ENCODE data around the gene ABCA1. TPM values are rescaled to one million over a fixed set of nuclear protein-coding genes. Genes with fewer than 3 reads are reported as not detected.

The ABCA1 gene
- total RNA-seq, 2 donors from 2014 or later: 21.6 to 34.8 TPM

DNA sequence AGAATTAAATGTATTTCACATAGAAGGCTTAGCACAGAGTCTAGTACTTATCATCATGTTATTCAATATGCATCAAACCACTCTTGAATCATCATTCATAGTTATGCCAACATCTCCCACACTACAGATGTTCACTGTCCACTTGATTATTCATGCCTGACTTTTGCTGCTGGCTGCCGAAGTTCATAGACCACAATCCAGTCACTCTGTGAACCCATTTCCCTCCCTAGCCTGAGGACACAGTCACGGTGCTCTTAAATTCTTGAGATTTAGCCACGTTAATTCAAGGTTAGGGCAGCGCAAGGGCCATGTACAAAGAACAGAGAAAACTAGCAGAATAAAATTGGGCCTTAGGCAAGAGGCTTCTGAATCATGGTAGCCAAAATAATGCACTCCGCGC is 32.4 kb downstream of the ABCA1 start:
- TF ChIP-seq, protein P1, sequence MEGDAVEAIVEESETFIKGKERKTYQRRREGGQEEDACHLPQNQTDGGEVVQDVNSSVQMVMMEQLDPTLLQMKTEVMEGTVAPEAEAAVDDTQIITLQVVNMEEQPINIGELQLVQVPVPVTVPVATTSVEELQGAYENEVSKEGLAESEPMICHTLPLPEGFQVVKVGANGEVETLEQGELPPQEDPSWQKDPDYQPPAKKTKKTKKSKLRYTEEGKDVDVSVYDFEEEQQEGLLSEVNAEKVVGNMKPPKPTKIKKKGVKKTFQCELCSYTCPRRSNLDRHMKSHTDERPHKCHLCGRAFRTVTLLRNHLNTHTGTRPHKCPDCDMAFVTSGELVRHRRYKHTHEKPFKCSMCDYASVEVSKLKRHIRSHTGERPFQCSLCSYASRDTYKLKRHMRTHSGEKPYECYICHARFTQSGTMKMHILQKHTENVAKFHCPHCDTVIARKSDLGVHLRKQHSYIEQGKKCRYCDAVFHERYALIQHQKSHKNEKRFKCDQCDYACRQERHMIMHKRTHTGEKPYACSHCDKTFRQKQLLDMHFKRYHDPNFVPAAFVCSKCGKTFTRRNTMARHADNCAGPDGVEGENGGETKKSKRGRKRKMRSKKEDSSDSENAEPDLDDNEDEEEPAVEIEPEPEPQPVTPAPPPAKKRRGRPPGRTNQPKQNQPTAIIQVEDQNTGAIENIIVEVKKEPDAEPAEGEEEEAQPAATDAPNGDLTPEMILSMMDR (conservative IDR thresholded peaks at IDR 0.05): no peak
- Histone ChIP-seq H3K4me3 (ENCODE audit: low read length) (no peak overlapping the region), H3K9ac (ENCODE audit: extremely low read depth, low read length, poor library complexity, severe bottlenecking) (no peak overlapping the region), H3K27ac (ENCODE audit: low read depth, low read length) (no peak overlapping the region), H3K9me3 (ENCODE audit: control insufficient read depth, low read length) (no peaks in the 10 kb centered on the region), H3K4me1 (ENCODE audit: control insufficient read depth, insufficient read depth, low read length) (peaks cover 3% of the 10 kb centered on the region), H3K36me3 (ENCODE audit: control insufficient read depth, insufficient read depth, low read length) (peaks cover 75% of the 10 kb centered on the region), H3K27me3 (ENCODE audit: control insufficient read depth, insufficient read depth, low read length, poor library complexity, severe bottlenecking) (no peaks in the 10 kb centered on the region)
- no peak overlapping the region for H3K27ac Mint-ChIP-seq
- H3K9me3 Mint-ChIP-seq: no peaks in the 10 kb centered on the region
- WGBS, 2 experiments (ENCODE audit: insufficient coverage in 1 of 2, insufficient read length in 1 of 2): 93% methylated on average over 6 of the region's 6 CpGs
- no peak overlapping the region for H3K4me3 Mint-ChIP-seq
- peak; percentile 2 for DNase-seq
- H3K36me3 Mint-ChIP-seq (ENCODE audit: low read depth): peaks cover 11% of the 10 kb centered on the region
- H3K4me1 Mint-ChIP-seq: peaks cover 15% of the 10 kb centered on the region
- no peaks in the 10 kb centered on the region for H3K27me3 Mint-ChIP-seq (ENCODE audit: insufficient read depth)

DNA sequence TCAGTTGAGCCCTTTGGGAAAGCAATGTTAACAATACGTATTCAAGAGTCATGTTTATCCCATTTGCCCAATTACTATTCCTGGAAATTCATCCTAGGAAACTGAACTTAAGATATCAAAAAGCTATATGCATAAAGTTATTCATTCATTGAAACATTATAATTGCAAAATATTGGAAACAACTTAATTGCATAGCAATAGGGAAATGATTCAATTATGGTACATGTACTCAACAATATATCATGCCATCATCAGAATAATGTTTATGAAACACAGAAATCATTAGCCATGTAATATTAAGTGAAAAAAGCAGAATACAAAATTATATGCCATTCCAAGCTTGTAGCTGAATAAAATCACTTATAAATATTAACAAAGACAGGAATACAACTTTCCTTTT is 35.3 kb downstream of the ABCA1 start:
- WGBS, 2 experiments (ENCODE audit: insufficient coverage in 1 of 2, insufficient read length in 1 of 2): 93 to 100% methylated on average over 1 of the region's 1 CpG
- no peaks in the 10 kb centered on the region for H3K9me3 ChIP-seq (ENCODE audit: control insufficient read depth, low read length)
- H3K27ac ChIP-seq (ENCODE audit: low read depth, low read length): no peak overlapping the region
- Mint-ChIP-seq H3K9me3 (no peaks in the 10 kb centered on the region), H3K27ac (no peak overlapping the region), H3K36me3 (ENCODE audit: low read depth) (peaks cover 5% of the 10 kb centered on the region), H3K4me1 (peaks cover 20% of the 10 kb centered on the region), H3K4me3 (no peak overlapping the region), H3K27me3 (ENCODE audit: insufficient read depth) (no peaks in the 10 kb centered on the region)
- no peak overlapping the region for H3K9ac ChIP-seq (ENCODE audit: extremely low read depth, low read length, poor library complexity, severe bottlenecking)
- no peaks in the 10 kb centered on the region for H3K27me3 ChIP-seq (ENCODE audit: control insufficient read depth, insufficient read depth, low read length, poor library complexity, severe bottlenecking)
- peaks cover 66% of the 10 kb centered on the region for H3K36me3 ChIP-seq (ENCODE audit: control insufficient read depth, insufficient read depth, low read length)
- peaks cover 6% of the 10 kb centered on the region for H3K4me1 ChIP-seq (ENCODE audit: control insufficient read depth, insufficient read depth, low read length)
- TF ChIP-seq, protein P1 (conservative IDR thresholded peaks at IDR 0.05): no peak
- no peak overlapping the region for H3K4me3 ChIP-seq (ENCODE audit: low read length)
- DNase-seq: no peak

DNA sequence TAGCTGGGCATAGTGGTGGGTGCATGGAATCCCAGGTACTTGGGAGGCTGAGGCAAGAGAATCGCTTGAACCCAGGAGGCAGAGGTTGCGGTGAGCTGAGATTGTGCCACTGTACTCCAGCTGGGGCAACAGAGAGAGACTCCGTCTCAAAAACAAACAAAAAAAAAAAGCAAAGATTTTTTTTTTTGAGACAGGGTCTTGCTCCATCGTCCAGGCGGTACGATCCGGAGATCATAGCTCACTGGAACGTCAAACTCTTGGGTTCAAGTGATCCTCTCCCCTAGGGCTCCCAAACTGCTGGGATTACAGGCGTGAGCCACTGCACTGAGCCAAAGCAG is 37.6 kb downstream of the ABCA1 start:
- H3K36me3 Mint-ChIP-seq (ENCODE audit: low read depth): peaks cover 15% of the 10 kb centered on the region
- no peaks in the 10 kb centered on the region for H3K27me3 ChIP-seq (ENCODE audit: control insufficient read depth, insufficient read depth, low read length, poor library complexity, severe bottlenecking)
- H3K9ac ChIP-seq (ENCODE audit: extremely low read depth, low read length, poor library complexity, severe bottlenecking): no peak overlapping the region
- H3K9me3 Mint-ChIP-seq: no peaks in the 10 kb centered on the region
- TF ChIP-seq, protein P1 (conservative IDR thresholded peaks at IDR 0.05): no peak
- H3K36me3 ChIP-seq (ENCODE audit: control insufficient read depth, insufficient read depth, low read length): peaks cover 66% of the 10 kb centered on the region
- H3K4me3 ChIP-seq (ENCODE audit: low read length): no peak overlapping the region
- H3K4me1 ChIP-seq (ENCODE audit: control insufficient read depth, insufficient read depth, low read length): peaks cover 9% of the 10 kb centered on the region
- no peak overlapping the region for H3K4me3 Mint-ChIP-seq
- H3K9me3 ChIP-seq (ENCODE audit: control insufficient read depth, low read length): no peaks in the 10 kb centered on the region
- H3K27me3 Mint-ChIP-seq (ENCODE audit: insufficient read depth): no peaks in the 10 kb centered on the region
- H3K27ac ChIP-seq (ENCODE audit: low read depth, low read length): no peak overlapping the region
- no peak overlapping the region for H3K27ac Mint-ChIP-seq
- DNase-seq: no peak
- 95 to 100% methylated on average over 8 to 9 of the region's 9 CpGs for WGBS, 2 experiments (ENCODE audit: insufficient coverage in 1 of 2, insufficient read length in 1 of 2)
- peaks cover 40% of the 10 kb centered on the region for H3K4me1 Mint-ChIP-seq
